GM12891 (cell line): Measurements from ENCODE around the gene IL13RA1.

Experiments used
- POLR2A ChIP-seq: IDR thresholded peaks from 2 replicates; pipeline ENCODE4 v1.6.1; 2011; ENCODE audit warnings: low read depth, low read length, control low read depth
- POLR2AphosphoS5 ChIP-seq: IDR thresholded peaks from 2 replicates; pipeline ENCODE4 v1.6.1; 2011; ENCODE audit warnings: low read depth, low read length, control low read depth
- SPI1 ChIP-seq: IDR thresholded peaks from 2 replicates; pipeline ENCODE4 v1.6.1; 2011; ENCODE audit warnings: low read depth, low read length, control low read depth

DNA sequence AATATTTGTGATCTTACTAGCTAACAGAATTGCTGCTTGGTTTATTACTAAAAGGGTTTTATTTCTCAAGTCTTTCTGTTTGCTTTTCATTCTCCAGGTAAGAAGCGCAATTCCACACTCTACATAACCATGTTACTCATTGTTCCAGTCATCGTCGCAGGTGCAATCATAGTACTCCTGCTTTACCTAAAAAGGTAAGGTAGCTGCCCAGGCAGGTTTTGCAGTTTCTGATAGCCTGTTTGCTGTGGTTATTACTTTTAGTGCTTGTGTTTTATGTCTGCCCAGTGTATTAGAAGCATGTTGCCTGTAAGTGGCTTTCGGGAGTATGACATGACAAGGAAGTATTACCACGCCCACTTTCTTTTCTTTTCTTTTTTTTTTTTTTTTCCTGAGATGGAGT lies 46.4 kb downstream of the IL13RA1 start:
- TF ChIP-seq POLR2A, result no peak
- no peak for TF ChIP-seq POLR2AphosphoS5
- no peak for TF ChIP-seq SPI1
